Hematopoietic multipotent progenitor cell treated with erythropoietin and hydrocortisone succinate and interleukin-3 and kit ligand, for 15 days (in vitro differentiated cells): ENCODE data around the gene RENBP.

Experiments used
- DNase-seq: peaks from one replicate; pipeline ENCODE4 v3.0.0-alpha.2; 2015; ENCODE audit warnings: low spot score

Gene RENBP

DNA sequence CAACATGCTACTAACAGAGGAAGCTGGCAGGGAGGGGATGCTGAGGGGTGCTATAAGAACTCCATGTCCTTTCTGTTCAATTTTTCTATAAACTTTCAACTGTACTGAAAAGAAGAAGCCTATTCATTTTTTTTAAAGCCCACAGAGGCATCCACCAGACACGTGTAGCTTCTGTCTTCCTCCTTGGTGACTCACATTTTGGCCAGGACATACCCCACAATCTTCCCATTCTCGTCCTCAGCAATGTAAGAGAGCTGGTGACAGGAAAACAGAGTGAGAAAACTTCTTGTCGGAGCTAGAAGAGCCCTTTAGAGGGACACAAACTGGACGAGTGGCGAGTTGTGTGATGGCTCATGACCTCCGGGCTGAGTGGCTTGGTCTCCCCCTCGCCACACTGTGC is 10.7 kb downstream of the RENBP start:
- no peak for DNase-seq

DNA sequence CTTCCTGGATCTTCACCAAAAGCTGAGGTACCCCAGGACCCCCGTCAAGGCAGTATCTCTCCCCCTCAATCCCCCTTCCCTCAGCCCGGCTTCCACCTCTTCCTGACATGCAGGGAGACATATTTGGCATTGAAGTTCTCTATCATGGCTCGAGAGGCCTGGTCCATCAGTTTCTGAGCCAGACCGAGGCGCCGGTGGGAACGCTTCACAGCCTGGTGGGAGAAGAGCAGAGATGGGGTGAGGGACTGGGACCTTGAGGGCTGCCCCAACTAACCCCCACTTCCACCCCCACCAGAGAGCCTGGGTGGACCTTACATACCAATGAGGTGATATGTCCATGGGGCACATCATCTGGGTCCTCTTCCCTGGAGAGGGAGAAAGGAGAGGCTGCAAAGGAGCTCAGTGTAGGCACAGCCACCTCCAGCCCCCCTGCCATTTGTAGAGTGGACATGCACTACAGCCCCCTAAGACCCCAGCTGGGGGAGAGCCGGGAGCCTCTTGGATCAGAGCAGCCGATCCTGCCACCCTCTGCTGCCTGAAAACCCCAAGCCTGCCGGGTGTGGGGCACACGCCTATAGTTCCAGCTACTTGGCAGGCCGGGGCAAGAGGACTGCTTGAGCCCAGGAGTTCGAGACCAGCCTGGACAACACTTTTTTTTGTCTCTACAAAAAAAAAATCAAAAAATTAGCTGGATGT is 12.1 kb downstream of the RENBP start:
- no peak for DNase-seq

DNA sequence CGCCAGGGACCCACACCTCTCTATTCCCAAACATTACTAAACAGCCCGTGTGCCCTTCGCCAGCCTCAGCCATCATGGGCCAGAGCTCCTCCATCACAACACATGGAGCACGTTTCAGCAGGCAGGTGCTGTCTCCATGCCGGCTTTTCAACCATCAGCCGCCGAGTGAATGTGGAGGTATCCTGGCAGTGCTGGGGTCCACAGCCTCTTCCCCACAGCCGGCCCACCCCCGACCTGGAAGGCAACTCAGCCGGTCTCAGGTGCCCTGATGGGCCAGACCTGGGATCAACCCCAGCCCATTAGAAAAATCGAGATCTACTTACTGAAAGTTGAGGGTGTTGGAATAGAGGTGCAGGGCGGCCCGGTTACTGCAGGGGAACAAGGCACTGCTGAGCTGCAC is 12.7 kb downstream of the RENBP start:
- no peak for DNase-seq

DNA sequence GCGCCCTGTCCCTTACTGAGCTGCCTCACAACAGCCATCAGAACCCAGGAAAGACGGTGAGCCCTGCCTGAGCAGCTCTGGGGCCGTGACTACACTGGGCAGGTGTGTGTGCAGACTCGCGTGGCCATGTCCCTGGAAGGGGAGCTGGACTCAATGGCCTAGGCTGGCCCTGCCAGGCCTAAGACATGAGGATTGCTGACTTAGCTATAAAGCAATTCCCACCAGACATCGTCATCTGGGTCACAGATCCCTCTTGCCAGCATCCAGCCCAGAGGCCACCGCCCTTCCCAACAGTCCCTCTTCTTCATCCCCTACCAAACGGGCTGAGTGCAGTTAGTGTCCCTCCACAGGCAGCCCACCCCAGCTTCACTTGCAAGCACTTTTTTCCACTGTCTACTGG is 13.3 kb downstream of the RENBP start:
- no peak for DNase-seq

DNA sequence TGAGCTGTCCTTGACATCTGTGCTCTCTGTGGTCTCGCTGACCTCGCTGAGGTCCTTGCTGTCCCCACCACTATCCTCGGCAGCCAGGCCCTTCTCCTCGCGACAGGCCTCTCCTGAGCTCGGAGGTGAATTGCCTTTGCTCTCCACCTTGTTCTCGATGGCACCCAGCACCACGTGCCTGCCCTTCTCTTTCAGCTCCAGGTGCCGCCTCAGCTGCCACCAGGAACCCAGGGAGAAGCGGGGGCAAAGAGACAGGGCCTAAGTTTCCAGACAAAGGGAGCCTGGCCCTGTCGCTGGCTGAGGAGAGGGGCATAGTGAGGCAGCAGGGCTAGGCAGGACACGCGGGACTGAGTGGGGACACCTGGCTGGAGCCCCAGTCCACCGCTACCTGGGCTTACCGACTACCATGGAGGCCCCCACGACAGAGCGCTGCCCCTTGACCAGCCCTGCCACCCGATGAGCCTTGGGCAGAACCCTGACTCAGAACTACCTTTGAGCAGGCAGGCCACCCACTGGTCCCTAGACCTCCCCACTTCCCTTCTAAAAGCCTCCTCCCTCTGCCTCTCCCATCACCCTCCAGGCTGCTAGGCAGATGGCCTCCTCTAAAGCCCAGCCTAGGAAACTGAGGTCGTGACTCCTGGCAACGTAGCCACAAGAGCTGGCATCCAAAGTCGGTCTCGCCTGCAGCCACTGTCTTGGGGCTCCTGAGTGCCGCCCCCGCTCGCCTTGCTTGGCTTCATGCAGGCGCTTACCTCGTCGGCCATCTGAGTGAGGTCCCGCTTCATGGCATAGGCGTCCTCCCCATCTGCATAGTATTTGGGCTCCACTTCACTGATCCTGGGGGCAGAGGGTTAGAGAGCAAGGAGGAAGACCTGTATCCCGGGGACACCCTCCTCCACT is 14.2 kb downstream of the RENBP start:
- DNase-seq, result no peak

DNA sequence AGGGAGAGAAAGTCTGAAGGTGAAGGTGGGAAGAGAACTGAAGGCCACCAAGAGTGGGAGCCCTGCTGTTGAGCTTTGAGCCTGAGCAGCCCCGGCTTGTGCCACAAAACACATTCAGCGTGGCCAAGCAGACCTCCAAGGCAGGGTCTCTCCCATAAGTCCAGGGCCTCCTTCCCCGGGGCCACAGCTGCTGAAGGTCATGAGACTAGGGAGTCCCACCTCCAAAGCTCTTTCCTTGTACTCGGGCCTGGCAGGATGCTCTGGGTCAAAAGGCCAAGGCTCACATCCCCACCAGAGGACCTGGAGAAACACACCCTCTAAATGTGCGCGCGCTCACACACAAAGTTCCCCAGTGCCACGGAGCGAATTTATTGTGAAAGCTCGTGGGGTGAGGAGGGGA is 14.9 kb downstream of the RENBP start:
- no peak for DNase-seq

DNA sequence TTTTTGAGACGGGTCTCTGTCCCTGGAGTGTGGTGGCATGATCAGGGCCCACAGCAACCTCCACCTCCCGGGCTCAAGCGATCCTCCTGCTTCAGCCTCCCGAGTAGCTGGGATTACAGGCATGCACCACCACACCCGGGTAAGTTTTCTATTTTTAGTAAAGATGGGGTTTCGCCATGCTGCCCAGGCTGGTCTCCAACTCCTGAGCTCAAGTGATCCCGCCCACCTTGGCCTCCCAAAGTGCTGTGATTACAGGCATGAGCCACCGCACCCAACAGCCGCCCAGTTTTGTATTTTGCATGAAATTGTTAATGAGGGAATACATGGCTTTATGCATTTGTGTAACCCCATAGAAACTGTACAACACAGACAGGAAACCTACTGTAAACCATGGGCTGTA is 15.6 kb downstream of the RENBP start:
- DNase-seq, result no peak

DNA sequence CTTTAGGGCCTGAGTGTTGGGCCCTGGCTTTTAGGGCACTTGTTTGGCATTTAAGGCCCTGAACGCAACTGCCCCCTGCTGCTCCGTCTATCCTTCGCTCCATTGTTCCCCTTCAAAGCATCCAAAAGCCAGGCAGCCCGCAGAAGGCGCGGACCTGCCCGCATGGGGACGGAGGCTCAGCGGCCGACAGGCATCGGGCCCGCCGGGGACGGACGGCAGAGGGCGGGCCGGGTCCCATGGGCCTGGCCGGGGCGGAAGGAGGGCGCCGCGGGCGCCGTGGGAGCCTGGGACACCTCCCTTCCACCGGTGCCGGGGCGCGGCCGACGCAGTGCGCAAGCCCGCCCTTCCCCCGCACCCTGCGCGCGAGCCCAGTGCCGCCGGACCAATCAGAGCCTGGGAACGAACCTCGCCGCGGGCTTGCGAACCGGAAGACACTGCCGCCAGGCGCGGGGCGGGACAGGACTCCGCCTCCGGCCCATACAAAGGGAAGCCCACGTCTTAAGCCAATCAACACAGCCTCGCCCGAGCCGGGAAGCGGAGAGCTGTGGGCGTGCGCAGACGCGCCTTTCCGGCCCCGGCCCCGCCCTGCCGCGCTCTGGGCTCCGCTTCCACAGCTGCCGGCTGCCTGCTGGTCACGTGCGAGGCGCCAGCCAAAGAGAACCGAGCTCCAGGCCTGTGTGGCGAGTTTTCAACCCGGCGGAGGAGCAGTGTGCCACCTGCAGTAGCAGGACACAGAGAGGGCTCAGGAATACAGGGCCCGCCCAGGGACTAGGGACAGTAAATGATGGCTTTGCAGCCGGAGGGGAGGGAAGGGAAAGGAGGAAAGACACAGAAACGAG is 16.3 kb downstream of the RENBP start:
- peak; percentile 93 for DNase-seq

DNA sequence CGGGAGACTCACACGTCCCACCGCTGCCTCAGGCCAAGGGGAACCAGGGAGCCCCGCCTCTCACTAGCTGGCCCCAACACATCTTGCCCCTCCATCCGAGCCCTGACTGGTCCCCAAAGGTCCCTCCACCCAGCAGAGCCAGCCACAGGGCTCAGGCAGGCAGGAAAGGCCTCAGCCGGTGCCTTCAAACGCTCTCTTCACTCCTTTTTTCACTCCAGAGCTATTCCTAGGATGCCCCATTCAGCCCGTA is 16.8 kb downstream of the RENBP start:
- no peak for DNase-seq

DNA sequence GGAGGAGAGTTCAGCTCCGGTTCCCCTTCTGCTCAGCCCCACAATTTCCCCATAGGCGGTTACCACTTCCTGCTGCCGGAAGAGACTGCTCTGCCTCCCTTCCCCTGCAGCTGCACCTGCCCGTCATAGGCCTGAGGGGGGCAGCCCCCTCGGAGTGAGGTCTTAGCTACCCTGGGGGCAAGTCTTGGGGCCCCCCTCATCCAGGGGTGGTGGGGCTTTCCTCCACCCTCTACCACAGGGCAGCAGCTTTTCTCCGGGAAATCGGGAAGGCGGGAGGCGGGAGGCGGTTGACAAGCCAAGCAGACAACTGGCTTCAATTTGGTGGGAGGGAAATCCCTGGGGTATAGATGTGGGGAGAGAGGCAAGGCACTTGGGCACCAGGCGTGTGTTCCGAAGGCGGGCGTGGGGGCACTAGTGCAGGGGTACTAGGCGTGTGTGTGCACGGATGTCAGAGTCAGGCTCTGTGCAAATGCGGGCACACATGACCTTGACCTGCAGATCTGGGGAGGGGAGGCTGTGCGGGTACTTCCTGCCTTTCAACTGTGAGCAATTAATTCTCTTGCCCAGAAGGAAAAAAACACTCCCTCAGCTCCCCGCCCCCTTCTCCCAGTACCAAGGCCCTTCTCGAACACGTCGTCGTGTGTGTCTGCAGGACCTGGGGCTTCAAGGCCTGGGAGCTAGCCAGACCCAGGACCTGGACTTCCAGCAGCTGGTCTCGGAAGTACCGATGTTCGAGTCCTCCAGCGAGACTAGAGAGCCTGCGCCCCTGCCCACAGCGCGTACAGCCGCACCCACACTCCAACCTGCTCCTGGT is 17.4 kb downstream of the RENBP start:
- no peak for DNase-seq

DNA sequence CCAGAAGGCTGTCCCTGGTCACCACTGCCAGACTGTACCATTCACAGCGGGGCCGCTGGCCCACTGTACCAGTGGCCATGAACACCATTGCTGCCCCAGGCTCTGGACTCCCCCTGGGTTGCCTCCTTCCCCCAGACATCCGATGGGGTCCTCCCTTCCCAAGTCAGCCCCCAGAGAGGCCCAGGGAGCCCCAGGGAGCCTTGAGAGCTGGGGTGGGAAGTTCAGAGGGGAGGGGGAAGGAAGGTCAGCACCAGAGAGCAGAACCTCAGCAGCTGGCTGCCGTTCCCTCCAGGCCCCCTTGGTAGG is 17.9 kb downstream of the RENBP start:
- no peak for DNase-seq

DNA sequence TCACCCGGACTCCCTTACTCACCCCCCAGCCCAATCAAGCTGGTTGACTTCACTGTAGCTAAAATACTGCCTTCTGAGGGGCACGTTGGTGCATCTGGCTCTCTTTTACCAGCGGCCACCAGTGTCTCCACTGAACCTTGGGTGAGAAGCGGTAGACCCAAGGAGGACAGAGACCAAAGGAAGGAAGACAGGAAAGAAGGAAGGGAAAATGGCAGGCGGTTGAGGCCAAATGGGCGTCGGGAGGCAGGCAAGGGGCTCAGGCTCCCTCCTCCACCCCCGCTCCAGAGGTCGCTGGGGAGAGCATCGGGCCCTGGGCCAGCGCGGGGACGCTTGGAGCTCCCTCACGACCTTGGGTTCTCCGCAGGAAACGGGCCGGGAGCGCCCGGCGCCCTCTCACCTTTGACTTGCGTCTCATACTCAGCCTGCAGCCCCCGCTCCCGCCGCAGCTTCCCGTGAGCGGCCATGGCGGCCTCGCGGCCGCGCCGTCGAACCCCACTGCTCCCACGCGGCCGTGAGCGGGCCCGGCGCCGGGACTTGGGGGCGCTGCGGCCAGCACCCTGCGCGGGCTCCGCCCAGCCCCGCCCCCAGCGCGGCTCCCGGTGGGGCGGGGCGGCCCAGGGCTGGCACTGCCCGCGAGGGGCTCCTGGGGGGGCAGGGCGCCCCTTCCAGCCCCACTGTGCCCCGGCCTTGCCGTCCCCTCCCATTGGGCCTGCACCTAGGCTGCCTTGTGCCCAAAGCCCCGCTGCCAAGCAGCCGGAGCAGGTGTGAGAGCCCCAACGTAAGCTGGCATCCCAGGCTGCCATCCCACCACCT is 18.5 kb downstream of the RENBP start, which contains the start of gene ARHGAP4:
ARHGAP4 (minus strand) TSS at position 526 of the 813 bp plus-strand sequence; CDS start at position 464, 62 bp downstream.
- no peak for DNase-seq

DNA sequence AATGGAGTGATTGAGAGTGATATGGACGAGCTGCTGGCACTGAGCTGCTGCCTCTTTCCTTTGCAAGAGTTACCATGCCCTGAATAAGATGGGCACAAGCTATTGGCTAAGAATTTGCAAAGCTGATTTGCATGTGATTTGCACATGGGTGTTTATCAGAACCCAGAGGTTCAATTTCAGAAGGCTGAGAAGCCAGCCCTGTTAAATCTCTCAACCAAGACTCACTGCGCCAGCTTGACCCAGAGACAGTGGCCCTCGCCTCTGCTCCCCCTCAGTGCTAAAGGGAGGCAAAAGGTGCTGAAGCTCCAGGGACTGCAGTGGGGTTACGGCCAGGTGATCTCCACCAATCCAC is 19.1 kb downstream of the RENBP start:
- no peak for DNase-seq

DNA sequence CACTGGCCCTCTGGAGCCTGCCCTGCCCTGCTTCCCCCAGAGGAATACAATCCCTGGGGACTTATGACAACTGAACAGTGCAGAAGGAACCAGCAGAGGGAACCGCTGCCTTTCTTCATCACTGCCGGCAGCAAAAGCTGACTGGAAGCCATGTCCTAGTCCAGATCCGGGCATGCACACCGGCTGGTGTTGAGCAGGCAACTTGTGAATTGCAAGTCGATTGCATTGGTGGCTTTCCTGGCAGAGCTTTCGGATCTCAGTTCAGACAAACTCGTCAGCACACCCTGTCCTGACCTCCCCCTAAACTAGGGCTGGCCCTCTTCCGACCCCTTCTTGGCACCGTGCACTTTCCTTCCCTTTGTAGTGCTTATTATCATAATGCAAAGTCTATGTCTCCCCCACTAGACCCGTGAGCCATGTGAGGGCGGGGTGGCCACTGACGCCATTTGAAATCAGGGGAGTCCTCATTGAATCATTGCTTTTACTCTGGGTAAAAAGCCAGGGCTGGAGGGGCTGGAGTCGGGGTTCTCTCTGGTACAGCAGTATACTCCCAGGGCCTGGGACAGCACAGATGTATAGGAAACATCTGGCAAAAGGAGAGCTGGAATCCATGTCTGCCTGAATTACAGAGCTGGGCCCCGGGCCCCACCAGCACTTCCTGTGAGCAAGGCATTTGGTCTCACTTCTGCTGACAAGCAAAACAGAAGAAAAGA is 20.1 kb downstream of the RENBP start:
- no peak for DNase-seq

DNA sequence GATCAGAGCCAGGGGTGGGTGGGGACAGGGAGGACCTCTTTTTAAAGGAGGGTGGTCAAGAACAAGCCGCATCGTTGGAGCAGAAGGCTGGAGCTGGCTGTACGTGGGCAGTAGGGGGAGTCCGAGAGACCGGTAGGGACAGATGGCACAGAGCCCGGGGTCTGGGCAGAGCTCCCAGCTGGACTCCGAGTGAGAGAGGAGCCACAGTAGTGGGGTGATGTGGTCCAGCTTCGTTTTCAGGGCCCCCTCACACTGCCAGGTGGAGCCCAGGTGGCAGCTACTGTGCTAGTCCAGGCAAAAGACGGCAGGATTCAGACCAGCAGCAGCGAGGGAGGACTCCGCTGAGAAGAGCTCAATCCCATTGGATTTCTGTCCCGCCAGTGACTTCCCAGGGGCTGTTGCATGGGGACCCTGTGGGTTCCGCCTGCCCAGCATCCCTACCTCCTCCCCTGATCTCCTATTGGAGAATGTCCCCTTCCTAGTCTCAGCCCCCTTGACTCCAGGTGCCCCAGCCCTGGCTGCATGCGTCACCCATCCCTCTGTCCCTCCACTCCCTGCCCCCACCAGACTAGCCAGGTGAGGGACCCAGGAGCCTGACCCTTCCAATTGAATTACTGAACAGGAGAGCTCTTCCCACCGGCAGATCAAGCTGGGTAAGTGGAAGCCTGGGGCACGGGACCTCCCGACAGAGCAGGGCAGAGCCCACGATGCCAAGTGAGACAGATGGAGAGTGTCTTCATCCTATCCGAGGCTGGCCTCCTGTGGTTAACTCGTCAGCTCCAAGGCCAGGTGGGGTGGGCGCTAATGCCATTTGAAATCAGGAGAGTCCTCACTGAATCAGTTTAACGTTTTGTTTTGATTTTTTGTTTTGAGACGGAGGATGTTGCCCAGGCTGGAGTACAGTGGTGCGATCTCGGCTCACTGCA is 21.2 kb downstream of the RENBP start:
- no peak for DNase-seq

DNA sequence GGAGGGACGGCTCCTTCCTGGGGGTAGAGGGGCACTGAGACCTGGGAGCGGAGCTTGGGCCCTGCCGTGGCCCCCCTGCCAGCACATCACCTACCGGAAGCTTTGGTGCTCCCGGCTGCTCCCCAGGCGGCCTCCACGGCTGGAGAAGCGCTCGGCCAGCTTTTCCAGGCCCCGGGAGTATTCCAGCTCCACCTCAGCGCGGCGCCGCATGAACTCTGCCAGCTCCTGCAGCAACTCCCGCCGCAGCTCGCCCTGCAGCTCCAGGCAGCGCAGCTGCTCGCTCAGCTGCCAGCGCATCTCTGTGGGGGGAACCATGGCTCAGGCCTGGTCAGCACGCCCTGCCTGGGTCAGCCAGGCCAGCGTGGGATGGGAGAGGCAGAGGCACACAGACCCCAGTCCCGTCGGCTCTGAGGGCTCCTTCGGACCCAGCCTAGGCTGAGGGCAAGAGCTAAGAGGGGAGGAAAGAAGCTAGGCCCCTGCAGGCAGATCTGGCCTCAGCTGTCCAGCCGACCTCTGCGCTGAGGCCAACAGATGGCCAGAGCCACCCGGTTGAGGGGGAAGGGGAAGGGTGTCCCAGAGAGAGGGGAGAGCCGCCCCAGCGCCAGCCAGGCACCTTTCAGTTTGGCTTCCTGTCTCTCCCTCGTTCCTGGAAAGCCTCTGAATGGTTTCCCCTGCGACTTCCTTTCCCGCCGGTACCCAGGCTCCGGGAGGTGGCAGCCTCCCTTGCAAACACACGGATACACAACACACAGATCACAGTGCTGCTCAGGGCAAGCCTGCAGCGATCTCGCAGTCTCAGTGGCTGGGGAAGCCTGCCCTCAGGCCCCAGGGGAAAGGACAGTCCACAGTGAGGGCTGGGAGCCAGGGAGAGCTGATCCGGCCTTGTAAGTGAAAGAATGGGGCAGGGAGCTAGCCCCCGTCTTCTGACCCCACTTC is 22.7 kb downstream of the RENBP start:
- DNase-seq, result no peak

DNA sequence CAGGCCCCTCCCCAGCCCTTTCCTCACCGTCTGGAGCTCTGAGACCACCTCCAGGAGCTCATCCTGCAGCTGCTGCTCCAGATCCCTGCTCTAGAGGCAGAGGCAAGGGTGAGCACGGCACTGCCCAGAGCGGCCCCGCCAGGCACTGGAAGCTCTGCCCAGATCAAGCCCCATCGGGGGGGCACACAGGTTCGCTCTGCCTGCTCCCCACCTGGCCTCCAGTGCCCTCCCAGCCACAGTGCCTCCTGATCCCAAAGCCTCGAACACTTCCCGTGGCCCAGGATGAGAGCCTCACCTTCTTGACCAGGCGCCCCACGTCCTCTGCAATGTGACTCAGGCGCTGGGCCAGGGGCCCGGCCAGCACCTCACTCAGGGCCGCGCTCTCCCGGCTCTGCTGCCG is 23.4 kb downstream of the RENBP start:
- no peak for DNase-seq

DNA sequence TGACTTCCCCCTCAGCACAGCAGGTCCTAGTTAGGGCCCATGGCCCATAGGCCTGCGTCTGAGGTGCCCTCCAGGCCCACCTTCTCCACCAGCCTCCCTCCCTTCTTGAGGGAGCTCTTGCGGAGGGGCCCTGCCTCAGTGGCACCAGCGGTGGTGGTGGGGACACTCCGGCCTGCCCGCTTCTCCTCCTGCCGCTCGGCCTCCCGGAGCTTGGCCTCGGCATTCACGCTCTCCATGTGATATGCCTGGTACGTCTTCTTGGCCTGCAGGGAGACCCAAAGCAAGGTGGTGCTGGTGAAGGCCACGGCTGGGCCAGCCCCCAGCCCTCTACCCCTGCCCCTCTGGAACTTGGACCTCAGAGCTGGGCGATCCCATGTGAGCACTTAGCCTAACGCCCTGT is 23.9 kb downstream of the RENBP start:
- no peak for DNase-seq

DNA sequence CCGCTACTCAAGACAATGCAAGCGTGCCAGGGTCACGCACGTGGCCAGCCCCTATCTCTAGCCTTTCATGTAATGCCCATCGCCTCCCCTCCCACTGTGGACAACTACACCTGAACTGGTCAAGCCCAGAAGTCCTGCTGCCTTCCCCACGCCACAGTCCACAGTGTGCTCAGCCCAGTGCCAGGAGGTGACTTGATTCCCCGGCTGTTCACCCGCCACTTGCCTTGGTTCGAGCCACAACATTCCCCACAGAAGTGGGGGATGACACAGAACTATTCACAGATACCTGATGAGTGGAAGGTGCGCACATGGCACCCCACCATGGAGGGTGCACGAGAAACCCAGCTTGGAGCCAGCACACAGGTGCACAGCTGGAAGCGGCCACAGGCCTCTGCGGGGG is 25.2 kb downstream of the RENBP start:
- no peak for DNase-seq
